T-helper 2 cell treated with Interferon-gamma antibody and Interleukin-4, amounts not matched to agents 100 ng/mL and 5 ng/mL, for 36 hours (primary cell): ENCODE results near the gene VPS25. TPM values are rescaled to one million over a fixed set of nuclear protein-coding genes. Genes with fewer than 3 reads are reported as not detected.
"Not testable (repeated sequence)": the region's sequence is repeated elsewhere in the genome, so short reads cannot be mapped to it uniquely, and the experiment has no call there.

Experiments
- intact Hi-C: fragments of 100-400 bp; cut with micrococcal nuclease; formaldehyde crosslinking; loops from one replicate; pipeline ENCODE4 v1.15.1; 2023
- total RNA-seq: library from RNA; stranded (reverse); gene quantifications from 2 replicates; pipeline ENCODE4 v1.2.3, GENCODE V29; 2022

Gene VPS25
- total RNA-seq, 1 donor from 2014 or later: 68.9 TPM

GRCh38 chr17:42767512-42767911, 5.7 kb upstream of the VPS25 start:
- intact Hi-C loops: no loop called here

- intact Hi-C loops: not testable (repeated sequence)
Measured at GRCh38 chr17:42768006-42768405, 5.2 kb upstream of the VPS25 start.

- intact Hi-C loops: not testable (repeated sequence)
Measured at GRCh38 chr17:42769964-42770363, 3.3 kb upstream of the VPS25 start.

- intact Hi-C loops: loop anchor here (1.0 kb wide), 1 partner anchor 25 kb away; the partner anchor contains the start of genes CNTD1 and COA3
Measured at GRCh38 chr17:42772945-42773289, 332 bp upstream of the VPS25 start.

- intact Hi-C loops: no loop called here
Measured at GRCh38 chr17:42774066-42774745, 957 bp downstream of the VPS25 start.

- intact Hi-C loops: no loop called here
Measured at GRCh38 chr17:42775534-42776098, 2.4 kb downstream of the VPS25 start.

GRCh38 chr17:42778570-42778969, 5.3 kb downstream of the VPS25 start:
- intact Hi-C loops: no loop called here

GRCh38 chr17:42779304-42779935, 6.2 kb downstream of the VPS25 start:
- intact Hi-C loops: no loop called here

- intact Hi-C loops: no loop called here
Measured at GRCh38 chr17:42779936-42780850, 6.9 kb downstream of the VPS25 start, which contains the start of gene WNK4. Gene WNK4, plus strand, starts transcription at chr17:42780610. Its CDS starts 89 bp downstream, at chr17:42780699.

GRCh38 chr17:42780851-42781638, 7.8 kb downstream of the VPS25 start:
- intact Hi-C loops: no loop called here

- intact Hi-C loops: no loop called here
Measured at GRCh38 chr17:42781639-42782165, 8.5 kb downstream of the VPS25 start.

GRCh38 chr17:42782166-42783061, 9.2 kb downstream of the VPS25 start:
- intact Hi-C loops: no loop called here

- intact Hi-C loops: no loop called here
Measured at GRCh38 chr17:42783062-42783790, 10.0 kb downstream of the VPS25 start.

- intact Hi-C loops: no loop called here
Measured at GRCh38 chr17:42783791-42784138, 10.5 kb downstream of the VPS25 start.

GRCh38 chr17:42784409-42784808, 11.2 kb downstream of the VPS25 start:
- intact Hi-C loops: no loop called here

GRCh38 chr17:42784811-42785592, 11.8 kb downstream of the VPS25 start:
- intact Hi-C loops: no loop called here

GRCh38 chr17:42787266-42787665, 14.0 kb downstream of the VPS25 start:
- intact Hi-C loops: no loop called here

- intact Hi-C loops: no loop called here
Measured at GRCh38 chr17:42791948-42792347, 18.7 kb downstream of the VPS25 start.
